GM21825 (cell line): ENCODE measurements around the gene PSMG3.
"Not testable (repeated sequence)": the region's sequence is repeated elsewhere in the genome, so short reads cannot be mapped to it uniquely, and the experiment has no call there.

Experiments
- ATAC-seq: cut with Tn5 transposase; IDR thresholded peaks from one replicate; pipeline ENCODE4 v1.9.1; 2021; ENCODE audit warnings: mild to moderate bottlenecking, moderate library complexity; ENCODE audit not compliant: unreplicated experiment

PSMG3 gene

GRCh38 chr7:1536455-1536742 lies 33.4 kb downstream of the PSMG3 start:
- ATAC-seq = no peak

- ATAC-seq = no peak
Observed at GRCh38 chr7:1535701-1536454, 34.0 kb downstream of the PSMG3 start.

GRCh38 chr7:1535100-1535458 lies 34.8 kb downstream of the PSMG3 start:
- no peak for ATAC-seq

GRCh38 chr7:1534330-1535099 lies 35.3 kb downstream of the PSMG3 start:
- no peak for ATAC-seq

GRCh38 chr7:1533547-1534329 lies 36.1 kb downstream of the PSMG3 start:
- no peak for ATAC-seq

- no peak for ATAC-seq
Observed at GRCh38 chr7:1533255-1533546, 36.6 kb downstream of the PSMG3 start.

GRCh38 chr7:1532456-1533254 lies 37.2 kb downstream of the PSMG3 start:
- no peak for ATAC-seq

- no peak for ATAC-seq
Observed at GRCh38 chr7:1531979-1532455, 37.8 kb downstream of the PSMG3 start.

GRCh38 chr7:1531263-1531978 lies 38.4 kb downstream of the PSMG3 start:
- ATAC-seq = no peak

GRCh38 chr7:1530946-1531262 lies 38.9 kb downstream of the PSMG3 start:
- ATAC-seq = no peak

- no peak for ATAC-seq
Observed at GRCh38 chr7:1529383-1530116, 40.3 kb downstream of the PSMG3 start.

GRCh38 chr7:1526271-1526754 lies 43.5 kb downstream of the PSMG3 start:
- ATAC-seq = no peak

GRCh38 chr7:1525409-1525808 lies 44.4 kb downstream of the PSMG3 start:
- no peak for ATAC-seq

GRCh38 chr7:1523844-1524243 lies 46.0 kb downstream of the PSMG3 start:
- no peak for ATAC-seq

- ATAC-seq = no peak
Observed at GRCh38 chr7:1523208-1523607, 46.6 kb downstream of the PSMG3 start.

- ATAC-seq = no peak
Observed at GRCh38 chr7:1521456-1521855, 48.4 kb downstream of the PSMG3 start.

GRCh38 chr7:1520539-1521234 lies 49.1 kb downstream of the PSMG3 start:
- no peak for ATAC-seq

GRCh38 chr7:1519322-1519922 lies 50.4 kb downstream of the PSMG3 start:
- not testable (repeated sequence) for ATAC-seq
